Esophagus squamous epithelium (tissue), 4 donors: Measurements from ENCODE around the gene SCNN1B.

Experiments
- CTCF ChIP-seq, 6 experiments: fragments of 450-650 bp in 4 of 6; fragments of 200-600 bp in 2 of 6; sonication (generic) in 2 of 6; IDR thresholded peaks; one replicate each; pipeline ENCODE4 v1.5.1; 2016 to 2019; ENCODE audit warnings: antibody characterized with exemption in 6 of 6, mild to moderate bottlenecking in 4 of 6, moderate library complexity in 4 of 6
- POLR2A ChIP-seq, 4 donors: fragments of 450-650 bp; IDR thresholded peaks; one replicate each; pipeline ENCODE4 v1.6.1; 2017; ENCODE audit warnings: antibody characterized with exemption in 4 of 4, mild to moderate bottlenecking in 4 of 4, moderate library complexity in 3 of 4

GRCh38 chr16:23333831-23334456 lies 31.8 kb downstream of the SCNN1B start:
- TF ChIP-seq POLR2A (IDR thresholded peaks at IDR 0.05) (no peak), CTCF (IDR thresholded peaks at IDR 0.05) (no peak)
